GM15510 (cell line): ENCODE measurements around the gene FGF14.

Source experiments
- POLR2A ChIP-seq: IDR thresholded peaks from 3 replicates; pipeline ENCODE4 v1.6.1; 2011; ENCODE audit warnings: borderline replicate concordance; ENCODE audit not compliant: insufficient read length; ENCODE audit errors: extremely low read depth

FGF14 gene

GRCh38 chr13:102376318-102376717, 25.5 kb downstream of the FGF14 start:
- TF ChIP-seq POLR2A = no peak

GRCh38 chr13:102374726-102375125, 27.1 kb downstream of the FGF14 start:
- no peak for TF ChIP-seq POLR2A

DNA sequence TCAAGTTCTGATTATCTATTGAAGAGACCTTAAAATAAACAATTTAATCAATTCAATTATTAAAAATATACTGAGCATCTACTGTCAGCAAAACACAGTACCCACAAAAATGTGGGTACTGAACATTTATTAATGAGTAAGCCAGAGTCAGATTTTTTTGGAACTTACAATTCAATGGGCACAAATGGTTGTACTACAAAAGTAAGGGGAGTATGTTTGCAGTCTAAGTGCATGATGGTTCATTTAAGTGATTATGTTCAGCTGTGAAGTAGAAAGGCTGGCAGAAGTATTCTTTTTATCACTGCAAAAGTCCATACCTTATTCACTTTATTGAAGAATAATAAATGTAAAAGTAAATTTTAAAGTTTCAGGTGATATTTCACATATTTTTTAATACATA, 27.6 kb downstream of the FGF14 start:
- no peak for TF ChIP-seq POLR2A

- TF ChIP-seq POLR2A = no peak
Observed at GRCh38 chr13:102373221-102373620, 28.6 kb downstream of the FGF14 start.

DNA sequence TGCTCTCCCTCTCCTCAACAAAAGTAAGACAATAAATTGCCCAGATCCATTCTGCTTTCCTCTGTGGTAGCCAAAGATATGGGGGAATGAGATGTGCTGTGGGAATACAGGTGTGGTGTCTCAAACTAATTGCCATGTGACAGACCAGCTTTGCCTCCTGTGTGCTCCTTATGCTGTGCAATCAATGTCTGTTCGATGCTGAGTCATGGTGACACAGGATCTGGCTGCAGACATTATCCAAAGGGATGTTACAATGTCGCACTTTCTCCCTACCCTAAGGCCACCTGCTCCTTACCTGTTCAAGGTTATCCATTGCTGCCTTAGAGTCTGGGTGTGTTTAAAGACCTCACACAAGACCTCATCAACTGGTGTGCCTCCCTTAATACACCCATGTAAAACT, 32.5 kb downstream of the FGF14 start:
- no peak for TF ChIP-seq POLR2A

- TF ChIP-seq POLR2A = no peak
Observed at GRCh38 chr13:102367836-102368235, 34.0 kb downstream of the FGF14 start.

DNA sequence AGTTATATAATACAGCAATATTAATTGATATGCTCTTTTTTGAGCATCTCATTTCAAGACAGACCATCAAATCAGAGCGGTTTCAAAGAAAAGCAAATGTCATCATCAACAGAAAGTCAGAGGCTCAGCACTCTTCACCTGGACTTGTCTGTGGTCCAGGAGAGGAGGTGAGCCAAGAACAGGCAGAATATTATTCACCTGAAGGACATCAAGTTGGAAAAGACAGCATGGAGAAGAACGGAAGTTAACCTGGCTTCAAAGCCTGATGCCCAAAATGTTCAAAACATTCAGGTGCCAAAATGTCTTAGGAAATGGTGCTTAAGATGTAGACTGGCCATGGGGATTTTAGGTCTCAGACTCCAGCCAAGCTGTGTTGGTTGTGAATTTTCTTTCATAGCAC, 40.7 kb downstream of the FGF14 start:
- no peak for TF ChIP-seq POLR2A

DNA sequence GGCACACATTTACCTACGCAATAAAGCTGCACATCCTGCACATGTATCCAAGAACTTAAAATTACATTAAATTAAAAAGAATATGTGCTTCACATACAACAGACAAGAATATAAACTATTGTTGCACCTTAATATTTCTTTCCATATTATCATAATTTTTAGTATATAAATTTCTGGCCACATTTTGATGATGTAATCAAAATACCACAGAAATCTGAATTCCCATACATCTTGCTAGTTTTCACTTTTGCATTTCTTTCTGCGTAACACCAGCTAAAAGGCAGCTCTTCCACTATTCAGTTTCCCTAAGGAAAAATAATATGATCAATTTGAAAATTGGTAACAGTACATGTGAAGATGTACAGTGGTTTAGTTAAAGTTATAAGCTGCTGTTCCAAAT, 42.6 kb downstream of the FGF14 start:
- no peak for TF ChIP-seq POLR2A

DNA sequence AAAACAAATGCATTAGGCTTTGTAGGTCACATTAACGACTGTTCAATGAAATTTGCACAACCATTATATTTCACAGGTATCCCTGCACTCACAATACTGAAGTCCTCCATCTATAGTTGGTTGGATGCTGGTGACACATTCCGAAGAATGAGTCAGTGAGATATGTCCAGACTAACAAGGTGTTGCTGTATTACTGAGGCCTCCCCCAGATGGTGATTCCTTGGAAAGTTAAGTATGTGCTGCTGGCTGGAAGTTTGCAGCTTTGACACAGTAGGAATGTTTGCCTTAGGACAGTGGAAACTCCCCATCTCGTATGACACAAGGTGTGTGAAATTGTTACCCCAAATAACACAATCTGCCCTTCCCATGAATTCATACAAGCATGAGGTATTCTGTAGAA, 46.6 kb downstream of the FGF14 start:
- TF ChIP-seq POLR2A = no peak

DNA sequence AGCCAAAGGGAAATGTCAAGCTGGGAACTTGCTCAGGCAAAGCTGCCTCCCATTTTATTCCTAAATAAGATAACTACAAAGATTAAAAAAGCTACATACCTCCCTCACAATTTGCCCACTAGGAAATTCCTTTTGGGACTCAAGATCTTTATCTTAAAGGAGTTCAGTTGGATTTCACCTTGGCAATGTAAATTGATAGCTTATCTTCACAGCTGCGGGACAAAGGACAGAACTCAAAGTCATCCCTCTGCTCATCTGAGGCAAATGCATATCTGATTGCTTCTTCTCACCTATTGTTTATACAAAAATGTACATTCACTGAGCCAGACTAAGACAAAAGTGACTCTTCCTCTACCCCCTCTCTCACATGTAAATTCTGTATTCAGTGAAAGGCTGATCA, 47.8 kb downstream of the FGF14 start:
- TF ChIP-seq POLR2A = no peak

DNA sequence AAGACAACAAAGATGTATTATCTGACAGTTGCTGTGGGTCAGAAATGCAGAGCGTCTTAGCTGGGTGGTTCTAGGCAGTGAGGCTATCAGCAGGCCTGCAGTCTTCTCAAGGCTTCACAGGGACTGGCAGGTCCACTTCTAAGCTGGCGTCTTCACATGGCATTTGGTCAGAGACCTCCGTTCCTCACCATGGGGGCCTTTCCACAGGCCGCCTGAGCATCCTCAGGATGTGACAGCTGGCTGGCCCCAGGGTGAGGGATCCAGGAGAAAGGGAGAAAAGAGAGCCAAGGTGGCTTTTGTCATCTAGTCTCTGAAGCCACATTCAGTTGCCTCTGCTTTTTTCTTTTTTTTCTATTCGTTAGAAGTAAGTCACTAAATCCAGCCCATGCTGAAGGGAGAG, 50.3 kb downstream of the FGF14 start:
- TF ChIP-seq POLR2A = no peak

DNA sequence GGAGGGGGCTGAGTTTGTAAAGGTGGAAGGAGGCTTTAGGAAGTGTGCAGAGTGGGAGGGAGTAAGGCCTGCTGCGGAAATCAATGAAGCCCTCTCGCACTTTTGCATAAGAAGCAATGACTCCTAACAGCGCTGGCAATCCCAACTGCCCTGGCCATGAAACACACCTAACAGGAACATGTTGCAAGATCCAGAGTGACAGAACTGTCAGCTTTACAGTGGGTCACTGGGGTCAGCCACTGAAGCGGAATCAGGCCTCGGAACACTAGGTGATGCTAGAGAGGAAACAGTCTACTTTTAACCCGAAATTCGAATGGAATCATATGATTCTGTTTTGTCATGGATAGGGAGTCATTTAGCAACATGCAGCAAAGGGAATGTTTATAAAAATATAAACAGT, 54.4 kb downstream of the FGF14 start:
- no peak for TF ChIP-seq POLR2A

DNA sequence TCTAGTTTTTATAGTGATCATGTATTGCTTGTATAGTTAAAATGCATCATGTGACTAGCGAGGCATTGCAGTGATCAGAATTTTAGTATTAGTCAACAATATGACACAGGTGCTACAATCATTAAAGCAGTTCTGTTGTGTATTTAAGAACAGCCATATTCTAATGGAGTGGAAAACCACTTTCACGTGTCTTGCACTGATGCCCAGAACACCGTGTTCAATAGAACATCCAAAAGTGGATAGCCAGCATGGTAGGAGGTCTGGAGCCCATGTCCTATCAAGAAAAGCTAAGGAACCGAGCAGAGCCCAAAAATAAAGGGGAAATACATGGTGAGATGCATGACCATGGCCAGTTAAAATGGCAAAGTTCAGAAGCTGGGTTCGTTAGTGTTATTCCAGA, 55.1 kb downstream of the FGF14 start:
- no peak for TF ChIP-seq POLR2A

DNA sequence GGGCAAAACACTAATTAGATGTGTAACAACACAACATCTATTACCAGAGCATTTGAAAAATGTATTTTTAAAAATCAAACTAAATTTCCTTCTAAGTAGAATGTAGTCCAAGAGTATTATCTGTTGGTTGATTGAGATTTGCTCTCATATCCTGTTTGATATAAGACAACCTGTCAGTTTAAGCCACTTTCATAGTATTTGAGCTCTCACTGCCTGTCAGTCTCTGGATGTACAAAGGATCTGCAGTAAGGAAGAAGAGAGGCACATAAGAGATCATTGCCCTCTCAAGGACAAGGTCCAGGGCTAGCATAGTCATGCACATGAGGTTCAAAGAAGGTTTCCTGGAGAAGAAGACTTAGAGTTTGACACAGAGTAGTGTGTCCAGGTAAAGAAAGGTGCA, 57.4 kb downstream of the FGF14 start:
- TF ChIP-seq POLR2A = no peak

- TF ChIP-seq POLR2A = no peak
Observed at GRCh38 chr13:102333320-102334198, 68.3 kb downstream of the FGF14 start.

- TF ChIP-seq POLR2A = no peak
Observed at GRCh38 chr13:102328909-102329308, 72.9 kb downstream of the FGF14 start.
